HL-60 (cell line): ENCODE data around the gene ZSWIM6.

Source experiments
- GABPA ChIP-seq: IDR thresholded peaks from 2 replicates; pipeline ENCODE4 v1.6.1; 2012; ENCODE audit warnings: low read depth
- POLR2AphosphoS5 ChIP-seq: IDR thresholded peaks from 2 replicates; pipeline ENCODE4 v1.6.1; 2012; ENCODE audit warnings: low read depth
- TF ChIP-seq, protein P1 (sequence below): IDR thresholded peaks from one replicate; pipeline ENCODE4 v1.5.1; 2011; ENCODE audit warnings: low read length, control low read depth, inconsistent platforms; ENCODE audit not compliant: insufficient read depth

DNA sequence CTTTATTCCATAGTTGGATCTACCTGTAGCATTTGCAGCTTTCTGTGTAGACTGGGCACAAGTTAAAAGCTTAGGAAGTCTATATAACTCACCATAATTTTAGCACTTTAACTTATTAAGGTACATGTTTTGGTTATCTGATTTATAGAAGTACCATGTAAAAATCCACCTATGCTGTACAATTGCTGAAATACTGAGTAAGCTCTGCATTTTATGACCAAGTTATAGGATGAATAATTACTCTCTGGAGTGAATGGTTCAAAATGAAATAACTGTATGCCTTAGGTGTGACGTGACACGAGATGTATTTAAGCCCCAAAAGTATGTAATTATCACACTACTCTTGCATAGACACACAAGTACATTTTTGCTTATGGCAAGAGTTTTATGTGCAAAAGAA lies 22.1 kb downstream of the ZSWIM6 start:
- TF ChIP-seq, protein P1, sequence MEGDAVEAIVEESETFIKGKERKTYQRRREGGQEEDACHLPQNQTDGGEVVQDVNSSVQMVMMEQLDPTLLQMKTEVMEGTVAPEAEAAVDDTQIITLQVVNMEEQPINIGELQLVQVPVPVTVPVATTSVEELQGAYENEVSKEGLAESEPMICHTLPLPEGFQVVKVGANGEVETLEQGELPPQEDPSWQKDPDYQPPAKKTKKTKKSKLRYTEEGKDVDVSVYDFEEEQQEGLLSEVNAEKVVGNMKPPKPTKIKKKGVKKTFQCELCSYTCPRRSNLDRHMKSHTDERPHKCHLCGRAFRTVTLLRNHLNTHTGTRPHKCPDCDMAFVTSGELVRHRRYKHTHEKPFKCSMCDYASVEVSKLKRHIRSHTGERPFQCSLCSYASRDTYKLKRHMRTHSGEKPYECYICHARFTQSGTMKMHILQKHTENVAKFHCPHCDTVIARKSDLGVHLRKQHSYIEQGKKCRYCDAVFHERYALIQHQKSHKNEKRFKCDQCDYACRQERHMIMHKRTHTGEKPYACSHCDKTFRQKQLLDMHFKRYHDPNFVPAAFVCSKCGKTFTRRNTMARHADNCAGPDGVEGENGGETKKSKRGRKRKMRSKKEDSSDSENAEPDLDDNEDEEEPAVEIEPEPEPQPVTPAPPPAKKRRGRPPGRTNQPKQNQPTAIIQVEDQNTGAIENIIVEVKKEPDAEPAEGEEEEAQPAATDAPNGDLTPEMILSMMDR, result no peak
- TF ChIP-seq GABPA, result no peak
- no peak for TF ChIP-seq POLR2AphosphoS5
